Adrenal gland (tissue), 12 donors: ENCODE measurements around the gene ZFP36L1. TPM values are rescaled to one million over a fixed set of nuclear protein-coding genes. Genes with fewer than 3 reads are reported as not detected.

ENCODE experiments used
- DNase-seq, 7 donors: peaks; one replicate each; pipeline ENCODE4 v3.0.0-alpha.2; 2019 to 2020
- H3K27ac ChIP-seq, 5 donors: fragments of 200-600 bp; sonication (generic) in 4 of 5; 1 replicate in 3 of 5; 2 replicates in 2 of 5; pipeline versions ENCODE4 v1.5.1 to v1.8.0; 2016 to 2020; ENCODE audit warnings: mild to moderate bottlenecking in 1 of 5
- H3K27me3 ChIP-seq: fragments of 200-600 bp; 2 replicates; pipeline ENCODE4 v1.8.0; 2021
- H3K36me3 ChIP-seq, 2 donors: fragments of 200-600 bp; replicated peaks in 1 of 2; 1 replicate in 1 of 2; 2 replicates in 1 of 2; pipeline versions ENCODE4 v1.5.1 to v1.8.0; 2018 to 2022
- H3K4me1 ChIP-seq, 2 donors: fragments of 200-600 bp; replicated peaks in 1 of 2; 1 replicate in 1 of 2; 2 replicates in 1 of 2; pipeline versions ENCODE4 v1.5.1 to v1.8.0; 2018 to 2021
- H3K4me3 ChIP-seq, 4 donors: fragments of 200-600 bp; sonication (generic) in 3 of 4; one replicate each; pipeline ENCODE4 v1.5.1; 2016 to 2018
- H3K9me3 ChIP-seq, 3 donors: fragments of 200-600 bp; sonication (generic) in 1 of 3; replicated peaks in 1 of 3; 1 replicate in 2 of 3; 2 replicates in 1 of 3; pipeline versions ENCODE4 v1.5.1 to v1.8.0; 2016 to 2021
- POLR2A ChIP-seq, 2 donors: fragments of 450-650 bp; IDR thresholded peaks; one replicate each; pipeline ENCODE4 v1.6.1; 2017; ENCODE audit warnings: antibody characterized with exemption in 2 of 2, mild to moderate bottlenecking in 2 of 2, moderate library complexity in 1 of 2
- WGBS, 4 donors: extraction: QIAGEN DNeasy Blood & Tissue Kit in 2 of 4; methylation state at CpG; one replicate each; pipeline versions ENCODE4 v1.1.5 to v1.1.7; 2013 to 2017; 5-methylcytosine and 5-hydroxymethylcytosine counted together
- intact Hi-C, 2 donors: fragments of 100-400 bp; cut with DNase I; formaldehyde crosslinking; loops; one replicate each; pipeline versions ENCODE4 v1.14.1 to v1.15.0; 2022 to 2023
- polyA plus RNA-seq, 3 donors: library from polyadenylated mRNA; stranded (reverse); fragments of 200-250 nt in 2 of 3; fragments of 350-450 nt in 1 of 3; fragmentation: Illumina TruSeq in 1 of 3; extraction: RNeasy Lipid Tissue Mini Kit (QIAGEN cat#74804) in 1 of 3; gene quantifications; one replicate each; pipeline ENCODE4 v1.2.3, GENCODE V29; 2013 to 2014
- total RNA-seq, 9 donors: library from RNA; depleted of rRNA in 4 of 9; stranded (reverse); fragments of >200 nt in 4 of 9; fragments of 120-200 nt in 1 of 9; fragmentation: NEBNext Ultra II Directional in 1 of 9; extraction: Animal tissue kit (Norgen Biotek cat#: 25700) in 1 of 9; gene quantifications; one replicate each; pipeline versions ENCODE4 v1.1.0 to v1.2.4, GENCODE V29; 2013 to 2023
- TF ChIP-seq, protein P1 (sequence below), 6 experiments: fragments of 450-650 bp in 4 of 6; fragments of 200-600 bp in 2 of 6; sonication (generic) in 1 of 6; IDR thresholded peaks; 1 replicate in 5 of 6; 2 replicates in 1 of 6; pipeline versions ENCODE4 v1.5.1 to v1.8.0; 2016 to 2021; ENCODE audit warnings: antibody characterized with exemption in 6 of 6, mild to moderate bottlenecking in 2 of 6, moderate library complexity in 1 of 6
- donor health status: healthy with polysubstance abuse.
- donor health status: Bipolar disorder and iron deficiency.
- donor health status: DM: yes; HTN: yes; CAD: no.
- donor health status: DM: no; HTN: no; CAD: no.
- donor health status: DM: no; HTN: no; CAD: no.
- donor health status: DM: yes; HTN: yes; CAD: no.

ZFP36L1 gene
- total and polyA plus RNA-seq, 12 donors, result 25.5 to 332 (median 133) TPM

GRCh38 chr14:68786491-68787091 lies 6.3 kb downstream of the ZFP36L1 start:
- Histone ChIP-seq H3K4me3 (no peak overlapping the region), H3K36me3 (peaks cover 0 to 35% of the 10 kb centered on the region in 2 donors), H3K9me3 (no peaks in the 10 kb centered on the region), H3K4me1 (peaks cover 13 to 38% of the 10 kb centered on the region in 2 donors), H3K27me3 (no peaks in the 10 kb centered on the region), H3K27ac (peak overlapping the region in 2 of 5 donors; percentile 56 to 74)
- DNase-seq, result peak in 6 of 7 donors; percentile 29 to 57 (median 40)
- WGBS, 4 donors, result 56 to 66% (median 63%) methylated on average over 6 of the region's 6 CpGs
- TF ChIP-seq POLR2A (IDR thresholded peaks at IDR 0.05), result no peak
- TF ChIP-seq, protein P1, sequence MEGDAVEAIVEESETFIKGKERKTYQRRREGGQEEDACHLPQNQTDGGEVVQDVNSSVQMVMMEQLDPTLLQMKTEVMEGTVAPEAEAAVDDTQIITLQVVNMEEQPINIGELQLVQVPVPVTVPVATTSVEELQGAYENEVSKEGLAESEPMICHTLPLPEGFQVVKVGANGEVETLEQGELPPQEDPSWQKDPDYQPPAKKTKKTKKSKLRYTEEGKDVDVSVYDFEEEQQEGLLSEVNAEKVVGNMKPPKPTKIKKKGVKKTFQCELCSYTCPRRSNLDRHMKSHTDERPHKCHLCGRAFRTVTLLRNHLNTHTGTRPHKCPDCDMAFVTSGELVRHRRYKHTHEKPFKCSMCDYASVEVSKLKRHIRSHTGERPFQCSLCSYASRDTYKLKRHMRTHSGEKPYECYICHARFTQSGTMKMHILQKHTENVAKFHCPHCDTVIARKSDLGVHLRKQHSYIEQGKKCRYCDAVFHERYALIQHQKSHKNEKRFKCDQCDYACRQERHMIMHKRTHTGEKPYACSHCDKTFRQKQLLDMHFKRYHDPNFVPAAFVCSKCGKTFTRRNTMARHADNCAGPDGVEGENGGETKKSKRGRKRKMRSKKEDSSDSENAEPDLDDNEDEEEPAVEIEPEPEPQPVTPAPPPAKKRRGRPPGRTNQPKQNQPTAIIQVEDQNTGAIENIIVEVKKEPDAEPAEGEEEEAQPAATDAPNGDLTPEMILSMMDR (IDR thresholded peaks at IDR 0.05), result no peak
- intact Hi-C loops, result loop anchor here (5.0 to 10.0 kb wide), 3 partner anchors 104 to 392 kb away; no protein-coding TSS in a partner anchor

GRCh38 chr14:68785534-68786490 lies 7.1 kb downstream of the ZFP36L1 start:
- TF ChIP-seq, protein P1 (IDR thresholded peaks at IDR 0.05), result no peak
- TF ChIP-seq POLR2A (IDR thresholded peaks at IDR 0.05), result no peak
- Histone ChIP-seq H3K4me1 (peaks cover 17 to 46% of the 10 kb centered on the region in 2 donors), H3K4me3 (no peak overlapping the region), H3K9me3 (no peaks in the 10 kb centered on the region), H3K27me3 (no peaks in the 10 kb centered on the region), H3K27ac (peak overlapping the region in 2 of 5 donors; percentile 56 to 74), H3K36me3 (peaks cover 0 to 35% of the 10 kb centered on the region in 2 donors)
- 64 to 88% (median 73%) methylated on average over 3 to 5 of the region's 5 CpGs for WGBS, 4 donors
- intact Hi-C loops, result loop anchor here (5.0 to 10.0 kb wide), 3 partner anchors 104 to 391 kb away; no protein-coding TSS in a partner anchor
- peak in 4 of 7 donors; percentile 26 to 60 (median 40) for DNase-seq

DNA sequence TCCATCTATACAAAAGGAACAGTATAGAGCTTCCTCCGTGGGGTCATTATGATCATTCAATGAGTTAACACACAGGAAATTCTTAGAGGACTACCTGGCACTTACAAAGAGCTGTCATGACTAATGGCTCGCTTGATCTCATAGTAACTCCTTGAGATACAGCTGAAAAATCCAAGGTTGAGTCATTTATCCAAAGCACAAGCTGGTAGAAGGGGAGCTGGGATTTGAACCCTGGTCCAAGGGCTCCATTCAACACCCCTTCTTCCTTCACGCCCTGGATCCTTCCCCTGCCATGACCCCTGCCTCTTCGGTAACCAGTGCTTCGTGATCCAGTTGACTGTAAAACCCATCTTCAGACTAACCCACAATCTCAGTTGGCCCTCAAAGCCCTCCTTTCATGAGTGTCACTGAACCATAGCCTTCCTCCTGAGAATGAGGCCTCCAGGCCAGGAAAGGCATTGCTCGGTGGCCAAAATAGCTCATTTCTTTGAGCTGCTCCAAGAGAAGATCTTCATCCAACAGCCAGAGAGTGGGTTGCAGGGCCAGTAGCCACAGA lies 7.8 kb downstream of the ZFP36L1 start:
- Histone ChIP-seq H3K4me1 (peaks cover 12 to 51% of the 10 kb centered on the region in 2 donors), H3K9me3 (no peaks in the 10 kb centered on the region), H3K4me3 (no peak overlapping the region), H3K27me3 (no peaks in the 10 kb centered on the region), H3K27ac (peak overlapping the region in 2 of 5 donors; percentile 39 to 74), H3K36me3 (peaks cover 0 to 29% of the 10 kb centered on the region in 2 donors)
- peak in 1 of 2 donors; percentile 8 for TF ChIP-seq POLR2A (IDR thresholded peaks at IDR 0.05)
- TF ChIP-seq, protein P1 (IDR thresholded peaks at IDR 0.05), result no peak
- DNase-seq, result peak in 1 of 7 donors; percentile 10
- whole genome bisulfite sequencing, 4 donors, result 72 to 93% (median 88%) methylated on average over 6 of the region's 6 CpGs
- intact Hi-C loops, result loop anchor here (5.0 to 10.0 kb wide), 3 partner anchors 103 to 390 kb away; no protein-coding TSS in a partner anchor
